A549 (cell line): ENCODE measurements around the gene NRXN3.

Source experiments
- BCL3 ChIP-seq: fragments of >200 bp; sonication (Bioruptor Twin); formaldehyde crosslinking; IDR thresholded peaks from 3 replicates; pipeline ENCODE4 v1.6.1; 2016
- CBX2 ChIP-seq: fragments of 200-600 bp; sonication (generic); IDR thresholded peaks from 2 replicates; pipeline ENCODE4 v1.6.1; 2016; ENCODE audit warnings: low read depth, mild to moderate bottlenecking, borderline replicate concordance
- CEBPB ChIP-seq, 2 experiments: fragments of >200 bp in 1 of 2; sonication (Bioruptor Twin) in 1 of 2; formaldehyde crosslinking in 1 of 2; IDR thresholded peaks; 2 replicates each; pipeline ENCODE4 v1.6.1; 2012 to 2016
- CTCF ChIP-seq: fragments of >200 bp; sonication (Bioruptor Twin); formaldehyde crosslinking; IDR thresholded peaks from 3 replicates; pipeline ENCODE4 v1.5.1; 2016
- FOSB ChIP-seq: fragments of 250-450 bp; sonication (Bioruptor Pico); IDR thresholded peaks from 2 replicates; pipeline ENCODE4 v1.5.0; 2020; ENCODE audit warnings: mild to moderate bottlenecking, moderate library complexity
- NPAS2 ChIP-seq: fragments of 250-450 bp; sonication (Bioruptor Pico); IDR thresholded peaks from 2 replicates; pipeline ENCODE4 v1.8.0; 2022; ENCODE audit warnings: mild to moderate bottlenecking, moderate library complexity, borderline replicate concordance
- PHF8 ChIP-seq: fragments of 200-600 bp; sonication (generic); IDR thresholded peaks from 2 replicates; pipeline ENCODE4 v1.6.1; 2016; ENCODE audit warnings: low read depth, mild to moderate bottlenecking, antibody characterized with exemption, moderate library complexity, borderline replicate concordance
- POLR2A ChIP-seq: IDR thresholded peaks from 2 replicates; pipeline ENCODE4 v1.6.1; 2012; ENCODE audit warnings: mild to moderate bottlenecking, low read length
- RAD21 ChIP-seq, 2 experiments: fragments of >200 bp in 1 of 2; sonication (Bioruptor Twin) in 1 of 2; formaldehyde crosslinking in 1 of 2; IDR thresholded peaks in 1 of 2; conservative IDR thresholded peaks in 1 of 2; 2 replicates in 1 of 2; 3 replicates in 1 of 2; pipeline ENCODE4 v1.6.1; 2012 to 2018; ENCODE audit warnings: inconsistent platforms in 1 of 2
- RCOR1 ChIP-seq: fragments of 150-350 bp; IDR thresholded peaks from 2 replicates; pipeline ENCODE4 v1.6.1; 2014; ENCODE audit warnings: antibody characterized with exemption, low read length, low read depth
- TP53 ChIP-seq: fragments of 250-450 bp; sonication (Bioruptor Pico); IDR thresholded peaks from 2 replicates; pipeline ENCODE4 v1.5.0; 2021; ENCODE audit warnings: mild to moderate bottlenecking, moderate library complexity
- USF2 ChIP-seq: fragments of 450-650 bp; IDR thresholded peaks from 2 replicates; pipeline ENCODE4 v1.6.1; 2014; ENCODE audit warnings: antibody characterized with exemption
- ZFP36 ChIP-seq: fragments of 450-650 bp; IDR thresholded peaks from 2 replicates; pipeline ENCODE4 v1.6.1; 2014; ENCODE audit warnings: borderline replicate concordance; ENCODE audit not compliant: partially characterized antibody
- TF ChIP-seq, protein P1 (sequence below): IDR thresholded peaks from 2 replicates; pipeline ENCODE4 v1.6.1; 2012

GRCh38 chr14:78543433-78543832, 373.3 kb downstream of the NRXN3 start:
- TF ChIP-seq NPAS2 (CRISPR knock-in tag) (no peak), FOSB (CRISPR knock-in tag) (no peak), CTCF (no peak), CEBPB (IDR thresholded peaks at IDR 0.05) (no peak), TP53 (CRISPR knock-in tag) (no peak), BCL3 (no peak), RAD21 (conservative IDR thresholded peaks at IDR 0.05 in 1 of 2, IDR thresholded peaks at IDR 0.05 in 1 of 2) (no peak), ZFP36 (no peak), USF2 (no peak), CBX2 (no peak), POLR2A (no peak), RCOR1 (no peak), PHF8 (no peak)
- TF ChIP-seq, protein P1, sequence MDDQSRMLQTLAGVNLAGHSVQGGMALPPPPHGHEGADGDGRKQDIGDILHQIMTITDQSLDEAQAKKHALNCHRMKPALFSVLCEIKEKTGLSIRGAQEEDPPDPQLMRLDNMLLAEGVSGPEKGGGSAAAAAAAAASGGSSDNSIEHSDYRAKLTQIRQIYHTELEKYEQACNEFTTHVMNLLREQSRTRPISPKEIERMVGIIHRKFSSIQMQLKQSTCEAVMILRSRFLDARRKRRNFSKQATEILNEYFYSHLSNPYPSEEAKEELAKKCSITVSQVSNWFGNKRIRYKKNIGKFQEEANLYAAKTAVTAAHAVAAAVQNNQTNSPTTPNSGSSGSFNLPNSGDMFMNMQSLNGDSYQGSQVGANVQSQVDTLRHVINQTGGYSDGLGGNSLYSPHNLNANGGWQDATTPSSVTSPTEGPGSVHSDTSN = no peak
